ENCODE measurements around the gene CHRNE.
"Not testable (repeated sequence)": the region's sequence is repeated elsewhere in the genome, so short reads cannot be mapped to it uniquely, and the experiment has no call there.

The CHRNE gene

GRCh38 chr17:4881761-4882555 lies 20.9 kb downstream of the CHRNE start:
- DNase-seq: peak; percentile 64

DNA sequence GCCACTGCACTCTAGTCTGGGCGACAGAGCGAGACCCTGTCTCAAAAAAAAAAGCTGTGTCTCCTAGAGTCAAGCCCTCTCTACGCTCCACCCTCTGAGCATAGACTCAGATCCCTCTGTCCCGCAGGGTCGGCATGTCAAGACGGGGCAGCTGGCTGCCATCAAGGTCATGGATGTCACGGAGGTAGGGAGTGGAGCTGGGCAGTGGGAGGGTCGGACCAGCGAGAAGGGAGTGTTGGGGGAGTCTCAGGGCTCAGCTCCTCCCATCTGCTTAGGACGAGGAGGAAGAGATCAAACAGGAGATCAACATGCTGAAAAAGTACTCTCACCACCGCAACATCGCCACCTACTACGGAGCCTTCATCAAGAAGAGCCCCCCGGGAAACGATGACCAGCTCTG lies 22.0 kb downstream of the CHRNE start:
- DNase-seq: no peak

DNA sequence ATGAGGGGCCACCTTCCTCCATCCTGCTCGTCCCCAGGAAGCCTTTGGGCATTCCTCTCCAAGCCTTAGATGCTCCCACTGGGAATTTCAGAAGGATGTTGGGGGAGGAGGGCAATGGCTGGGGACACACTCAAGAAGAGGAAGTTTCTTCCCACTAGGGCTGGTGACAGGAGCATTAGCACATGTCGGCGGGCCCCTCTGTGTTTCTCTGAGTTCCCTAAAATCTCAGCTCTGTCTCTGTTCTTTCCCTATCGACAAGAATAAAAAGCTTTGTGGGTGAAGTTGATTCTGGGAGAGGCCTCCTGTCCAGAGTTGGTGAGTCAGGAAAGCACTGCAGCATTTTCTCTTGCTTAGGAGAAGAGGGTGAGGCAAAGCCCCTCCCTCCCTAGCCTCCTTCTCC lies 23.3 kb downstream of the CHRNE start:
- DNase-seq: no peak

GRCh38 chr17:4877089-4877488 lies 25.8 kb downstream of the CHRNE start:
- DNase-seq: no peak

- DNase-seq: no peak
Observed at GRCh38 chr17:4872786-4873185, 30.1 kb downstream of the CHRNE start.

DNA sequence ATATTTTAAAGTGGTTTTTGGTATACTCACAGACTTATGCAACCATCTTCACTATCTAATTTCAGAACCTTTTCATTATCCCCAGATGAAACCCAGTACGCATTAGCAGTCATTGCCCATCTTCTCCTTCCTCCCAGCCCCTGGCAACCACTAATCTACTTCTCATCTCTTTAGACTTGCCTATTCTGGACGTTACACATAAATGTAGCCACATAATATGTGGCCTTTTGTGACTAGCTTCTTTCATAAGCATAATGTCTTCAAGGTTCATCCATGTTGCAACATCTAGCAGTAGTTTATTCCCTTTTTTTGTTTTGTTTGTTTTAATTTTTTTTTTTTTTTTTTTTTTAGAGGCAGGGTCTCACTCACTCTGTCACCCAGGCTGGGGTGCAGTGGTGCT lies 32.0 kb downstream of the CHRNE start:
- no peak for DNase-seq

DNA sequence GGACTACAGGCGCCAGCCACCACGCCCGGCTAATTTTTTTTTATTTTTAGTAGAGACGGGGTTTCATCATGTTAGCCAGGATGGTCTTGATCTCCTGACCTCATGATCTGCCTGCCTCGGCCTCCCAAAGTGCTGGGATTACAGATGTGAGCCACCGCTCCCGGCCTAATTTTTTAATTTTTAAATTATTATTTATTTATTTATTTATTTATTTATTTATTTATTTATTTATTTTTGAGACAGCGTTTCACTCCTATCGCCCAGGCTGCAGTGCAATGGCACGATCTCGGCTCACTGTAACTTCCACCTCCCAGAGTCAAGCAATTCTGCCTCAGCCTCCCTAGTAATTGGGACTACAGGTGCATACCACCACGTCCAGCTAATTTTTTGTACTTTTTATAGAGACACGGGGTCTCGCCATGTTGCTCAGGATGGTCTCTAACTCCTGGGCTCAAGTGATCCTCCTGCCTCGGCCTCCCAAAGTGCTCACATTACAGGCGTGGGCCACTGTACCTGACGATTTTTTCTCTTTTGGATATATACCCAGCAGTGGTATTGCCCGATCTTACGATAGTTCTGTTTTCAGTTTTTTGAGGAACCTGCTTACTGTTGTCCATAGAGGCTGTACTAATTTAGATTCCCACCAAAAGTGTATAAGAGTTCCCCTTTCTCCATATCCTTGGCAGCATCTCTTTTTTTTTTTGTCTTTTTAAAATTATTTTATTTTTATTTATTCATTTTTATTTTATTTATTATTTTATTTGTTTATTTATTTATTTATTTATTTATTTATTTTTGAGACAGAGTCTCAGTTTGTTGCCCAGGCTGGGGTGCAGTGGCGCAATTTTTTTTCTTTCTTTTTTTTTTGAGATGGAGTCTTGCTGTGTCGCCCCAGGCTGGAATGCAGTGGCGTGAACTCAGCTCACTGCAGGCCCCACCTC lies 33.6 kb downstream of the CHRNE start:
- DNase-seq: not testable (repeated sequence)

- DNase-seq: not testable (repeated sequence)
Observed at GRCh38 chr17:4867535-4867934, 35.4 kb downstream of the CHRNE start.

DNA sequence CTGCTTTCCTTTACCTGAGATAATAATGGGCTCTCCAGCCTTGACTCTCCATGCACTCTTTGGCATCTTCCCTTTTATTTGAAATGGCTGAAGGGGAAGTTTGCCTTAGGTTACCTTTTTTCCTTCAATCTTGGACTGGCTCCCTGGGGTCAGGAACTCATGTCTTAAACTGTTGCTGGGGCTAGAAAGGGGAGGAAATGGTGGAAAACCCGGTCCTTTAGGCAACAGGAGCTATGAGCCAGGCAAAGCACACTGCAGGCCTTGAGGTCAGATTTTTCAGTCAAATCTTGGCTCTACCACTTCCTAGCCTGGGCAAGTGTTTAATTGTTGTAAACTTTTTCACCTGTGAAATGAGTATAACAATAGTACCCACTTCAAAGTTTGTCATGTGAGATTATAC lies 39.6 kb downstream of the CHRNE start:
- no peak for DNase-seq

- no peak for DNase-seq
Observed at GRCh38 chr17:4862720-4863119, 40.2 kb downstream of the CHRNE start.

DNA sequence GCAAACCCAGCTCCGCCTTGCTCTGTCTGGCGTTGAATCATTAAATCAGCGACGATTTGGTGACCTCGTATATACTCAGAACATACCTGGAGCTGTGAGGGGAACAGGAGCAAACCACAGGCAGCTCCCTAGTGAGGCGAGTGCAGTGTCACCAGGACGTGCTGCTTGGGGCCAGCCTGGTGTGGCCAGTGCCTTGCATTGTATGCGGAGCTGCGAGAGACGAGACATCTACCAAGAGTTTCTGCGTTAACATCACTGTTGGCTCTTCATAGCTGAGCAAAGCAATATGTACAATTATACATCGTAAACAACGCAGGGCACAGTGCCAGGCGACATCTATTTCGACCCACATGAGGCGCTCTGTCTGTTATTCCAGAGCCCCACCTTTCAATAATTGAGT lies 41.8 kb downstream of the CHRNE start:
- DNase-seq: no peak

- DNase-seq: no peak
Observed at GRCh38 chr17:4860651-4861050, 42.2 kb downstream of the CHRNE start.

DNA sequence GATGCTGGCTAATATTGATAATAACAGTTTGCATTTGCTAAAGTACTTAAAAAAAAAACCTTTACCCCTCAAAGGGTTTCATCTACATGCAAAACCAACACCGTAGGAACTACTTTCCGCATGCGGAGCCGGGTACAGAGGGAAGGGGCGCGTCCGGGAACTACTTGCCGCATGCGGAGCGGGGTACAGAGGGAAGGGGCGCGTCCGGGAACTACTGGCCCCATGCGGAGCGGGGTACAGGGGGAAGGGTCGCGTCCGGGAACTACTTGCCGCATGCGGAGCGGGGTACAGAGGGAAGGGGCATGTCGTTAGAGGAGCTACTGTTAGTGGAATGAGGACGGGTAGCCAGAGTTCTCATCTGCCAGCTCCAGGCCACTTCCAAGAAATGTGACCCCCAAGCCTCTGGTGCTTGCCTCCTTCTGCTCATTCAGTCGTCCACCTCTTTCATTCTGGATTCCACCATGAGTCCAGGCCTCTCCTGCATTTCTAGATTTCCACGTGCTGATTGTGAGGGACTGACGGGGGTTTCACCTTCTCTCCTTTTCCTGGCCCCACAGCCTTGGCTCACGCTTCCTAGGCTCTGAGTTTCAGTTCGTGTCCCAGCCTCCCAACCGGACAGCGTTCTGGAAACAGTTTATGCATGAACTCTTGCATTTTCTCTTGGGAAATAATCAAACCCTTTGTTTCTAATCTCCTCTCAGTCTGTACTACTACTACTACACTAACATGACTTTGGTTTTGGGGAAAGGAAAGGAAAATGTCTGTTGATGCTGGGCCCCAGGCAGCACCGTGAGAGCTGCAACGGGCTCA lies 42.9 kb downstream of the CHRNE start:
- no peak for DNase-seq

DNA sequence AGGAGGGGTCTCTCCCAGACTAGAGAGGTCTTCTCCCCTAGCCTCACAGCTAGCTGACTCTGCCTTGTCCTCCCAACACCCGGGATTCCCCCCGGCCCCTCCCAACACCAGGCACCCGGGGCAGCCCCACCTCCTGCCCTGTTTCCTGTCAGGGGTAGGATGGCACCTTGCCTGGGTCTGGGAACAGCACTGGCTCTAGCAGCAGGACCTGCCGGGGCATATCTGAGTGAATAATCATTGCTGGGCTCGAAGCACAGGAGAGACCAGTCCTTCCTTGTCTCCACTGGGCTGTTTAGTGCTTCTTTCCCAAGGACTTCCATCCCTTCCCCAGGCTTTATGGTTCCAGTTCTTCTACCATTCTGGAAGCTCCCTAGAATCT lies 44.0 kb downstream of the CHRNE start:
- DNase-seq: no peak

DNA sequence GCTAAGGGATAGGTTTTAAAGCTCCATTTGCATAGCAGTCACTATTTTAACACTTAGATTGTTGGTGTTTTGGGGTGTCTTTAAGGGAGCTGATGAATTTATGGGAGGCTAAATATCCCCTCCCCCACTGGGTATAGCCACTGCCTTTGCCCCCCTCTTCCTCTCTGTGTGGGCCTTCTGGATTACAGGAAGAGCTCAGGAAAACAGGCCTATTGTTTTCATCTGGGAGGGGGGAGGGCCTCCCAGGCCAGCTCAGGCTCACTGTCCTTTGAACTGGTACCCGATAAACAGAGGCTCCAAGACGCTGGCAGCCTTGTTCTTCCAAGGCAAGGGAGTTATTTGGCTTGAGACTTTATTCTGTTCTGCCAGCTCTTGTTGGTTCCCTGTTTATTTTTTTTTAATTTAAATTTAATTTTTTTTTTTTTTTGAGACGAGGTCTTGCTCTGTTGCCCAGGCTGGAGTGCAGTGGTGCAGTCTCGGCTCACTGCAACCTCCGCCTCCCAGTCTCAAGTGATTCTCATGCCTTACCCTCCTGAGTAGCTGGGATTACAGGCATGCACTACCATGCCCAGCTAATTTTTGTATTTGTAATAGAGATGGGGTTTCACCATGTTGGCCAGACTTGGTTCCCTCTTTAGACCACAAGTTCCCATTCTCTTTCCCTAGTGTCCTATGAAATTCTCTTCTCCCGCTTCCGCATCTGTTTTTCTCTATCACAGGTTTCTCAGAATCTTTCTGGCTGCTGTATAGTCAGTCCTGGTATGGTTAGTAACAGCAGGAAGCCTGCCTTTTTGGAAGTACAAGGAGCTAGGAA lies 44.6 kb downstream of the CHRNE start:
- no peak for DNase-seq

- DNase-seq: not testable (repeated sequence)
Observed at GRCh38 chr17:4857347-4857746, 45.6 kb downstream of the CHRNE start.

- DNase-seq: no peak
Observed at GRCh38 chr17:4856937-4857314, 46.0 kb downstream of the CHRNE start.

DNA sequence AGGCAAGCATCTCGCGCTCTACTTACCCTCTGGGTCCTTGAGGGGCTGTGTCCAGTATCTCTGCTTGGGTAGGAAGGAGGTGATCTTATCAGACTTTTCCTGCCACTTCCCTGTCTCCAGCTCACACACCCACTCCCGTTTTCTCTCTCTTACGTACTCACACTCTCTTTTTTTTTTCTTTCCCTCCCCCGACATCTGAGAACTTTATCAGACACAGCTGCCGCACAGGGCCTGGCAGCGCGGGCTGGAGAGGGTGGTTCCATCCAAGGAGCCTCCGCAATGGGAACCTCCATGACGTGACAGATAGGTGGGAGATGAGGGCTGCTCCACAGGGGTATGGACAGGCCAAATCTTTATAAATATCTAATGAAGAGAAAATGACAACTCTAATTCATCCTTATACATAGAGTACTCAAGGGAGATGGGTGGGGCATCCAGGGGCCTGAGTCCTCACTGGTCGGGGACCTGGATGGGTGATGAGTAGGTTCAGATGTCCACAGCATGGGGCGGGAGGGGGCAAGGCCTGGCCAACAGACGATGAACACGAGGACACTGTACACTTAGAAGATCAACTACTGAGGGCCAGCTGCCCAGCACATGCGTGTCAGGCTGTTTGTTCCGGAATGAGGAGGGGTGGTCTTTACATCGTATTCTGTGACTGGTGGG lies 46.5 kb downstream of the CHRNE start:
- DNase-seq: no peak

DNA sequence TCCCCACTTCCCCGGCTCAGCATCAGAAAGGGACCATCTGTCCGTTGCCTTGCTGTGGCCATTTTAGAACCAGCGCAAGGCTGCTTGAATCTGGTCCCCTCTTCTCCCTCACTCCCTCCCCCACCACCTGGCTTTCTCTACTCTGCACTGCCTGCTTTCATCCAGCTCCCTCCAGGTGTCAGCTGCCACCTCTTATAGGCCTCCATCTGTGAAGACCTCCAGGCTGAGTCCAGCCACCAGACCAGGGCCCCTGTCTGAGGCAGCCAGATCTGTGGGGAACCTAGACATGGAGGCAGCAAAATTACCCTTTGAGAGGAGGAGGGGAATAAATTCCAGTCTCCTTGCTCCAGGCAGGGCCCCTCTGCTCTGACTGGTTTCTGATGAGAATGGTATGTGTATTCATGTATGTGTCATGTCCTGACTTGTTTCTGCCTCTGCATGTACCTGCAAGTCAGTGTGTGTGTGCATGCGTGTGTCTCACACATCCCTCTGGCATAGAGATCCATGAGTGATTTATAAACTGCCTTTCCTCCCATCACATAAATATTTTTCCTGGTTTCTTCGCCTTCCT lies 48.7 kb downstream of the CHRNE start:
- DNase-seq: no peak

DNA sequence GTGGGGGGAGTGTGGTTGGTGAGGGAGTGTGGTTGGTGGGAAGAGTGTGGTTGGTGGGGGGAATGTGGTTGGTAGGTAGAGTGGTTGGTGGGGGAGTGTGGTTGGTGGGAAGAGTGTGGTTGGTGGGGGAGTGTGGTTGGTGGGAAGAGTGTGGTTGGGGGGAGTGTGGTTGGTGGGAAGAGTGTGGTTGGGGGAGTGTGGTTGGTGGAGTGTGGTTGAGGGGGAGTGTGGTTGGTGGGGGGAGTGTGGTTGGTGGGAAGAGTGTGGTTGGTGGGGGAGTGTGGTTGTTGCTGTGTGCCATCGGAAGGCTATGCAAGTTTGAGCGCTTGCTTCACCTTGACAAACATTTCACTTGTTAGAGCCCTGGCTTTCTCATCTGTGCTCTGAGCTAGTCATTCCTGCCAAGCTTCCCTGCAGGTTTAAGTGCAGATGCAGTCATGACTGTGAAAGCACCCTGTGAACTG lies 49.7 kb downstream of the CHRNE start:
- peak; percentile 5 for DNase-seq

DNA sequence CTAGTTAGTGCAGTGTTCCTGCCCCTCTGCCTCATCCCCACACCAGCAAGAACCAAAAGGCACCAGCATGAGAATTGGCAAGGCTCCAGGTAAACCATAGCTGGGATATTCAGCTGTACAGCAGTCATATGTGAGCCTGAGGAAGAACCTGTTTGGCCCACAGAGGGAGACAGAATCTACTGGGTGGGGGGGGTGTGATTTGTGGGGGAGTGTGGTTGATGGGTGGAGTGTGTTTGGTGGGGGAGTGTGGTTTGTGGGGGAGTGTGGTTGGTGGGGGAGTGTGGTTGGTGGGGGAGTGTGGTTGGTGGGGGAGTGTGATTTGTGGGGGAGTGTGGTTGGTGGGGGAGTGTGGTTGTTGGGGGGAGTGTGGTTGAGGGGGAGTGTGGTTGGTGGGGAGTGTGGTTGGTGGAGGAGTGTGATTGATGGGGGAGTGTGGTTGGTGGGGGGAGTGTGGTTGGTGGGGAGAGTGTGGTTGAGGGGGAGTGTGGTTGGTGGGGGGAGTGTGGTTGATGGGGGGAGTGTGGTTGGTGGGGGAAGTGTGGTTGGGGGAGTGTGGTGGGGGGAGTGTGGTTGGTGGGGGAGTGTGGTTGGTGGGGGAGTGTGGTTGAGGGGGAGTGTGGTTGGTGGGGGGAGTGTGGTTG lies 50.2 kb downstream of the CHRNE start:
- peak; percentile 38 for DNase-seq

Measured in T-helper 9 cell (primary cell).